Measurements from ENCODE around the gene FOCAD.

FOCAD gene

DNA sequence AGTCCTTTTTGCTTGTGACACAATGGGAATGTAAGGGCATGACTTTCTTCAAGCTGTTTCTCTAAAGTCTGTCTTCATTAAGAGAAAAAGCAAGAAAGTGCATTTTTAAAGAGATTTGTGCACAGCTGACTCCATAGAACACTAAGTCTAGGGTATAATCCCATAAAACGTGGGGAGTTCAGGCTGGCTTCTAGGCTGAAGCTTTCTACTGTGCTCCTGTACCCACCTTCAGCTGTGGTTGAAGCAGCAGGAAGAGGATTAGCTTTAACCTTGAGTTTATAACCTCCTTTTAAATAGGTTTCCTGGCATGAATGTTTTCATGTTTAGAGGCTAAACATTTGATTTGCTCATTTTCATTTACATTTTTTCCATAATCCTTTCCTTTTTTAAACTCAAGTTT lies 220.9 kb downstream of the FOCAD start:
- TF ChIP-seq, protein P1, sequence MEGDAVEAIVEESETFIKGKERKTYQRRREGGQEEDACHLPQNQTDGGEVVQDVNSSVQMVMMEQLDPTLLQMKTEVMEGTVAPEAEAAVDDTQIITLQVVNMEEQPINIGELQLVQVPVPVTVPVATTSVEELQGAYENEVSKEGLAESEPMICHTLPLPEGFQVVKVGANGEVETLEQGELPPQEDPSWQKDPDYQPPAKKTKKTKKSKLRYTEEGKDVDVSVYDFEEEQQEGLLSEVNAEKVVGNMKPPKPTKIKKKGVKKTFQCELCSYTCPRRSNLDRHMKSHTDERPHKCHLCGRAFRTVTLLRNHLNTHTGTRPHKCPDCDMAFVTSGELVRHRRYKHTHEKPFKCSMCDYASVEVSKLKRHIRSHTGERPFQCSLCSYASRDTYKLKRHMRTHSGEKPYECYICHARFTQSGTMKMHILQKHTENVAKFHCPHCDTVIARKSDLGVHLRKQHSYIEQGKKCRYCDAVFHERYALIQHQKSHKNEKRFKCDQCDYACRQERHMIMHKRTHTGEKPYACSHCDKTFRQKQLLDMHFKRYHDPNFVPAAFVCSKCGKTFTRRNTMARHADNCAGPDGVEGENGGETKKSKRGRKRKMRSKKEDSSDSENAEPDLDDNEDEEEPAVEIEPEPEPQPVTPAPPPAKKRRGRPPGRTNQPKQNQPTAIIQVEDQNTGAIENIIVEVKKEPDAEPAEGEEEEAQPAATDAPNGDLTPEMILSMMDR (IDR thresholded peaks at IDR 0.05) = no peak

DNA sequence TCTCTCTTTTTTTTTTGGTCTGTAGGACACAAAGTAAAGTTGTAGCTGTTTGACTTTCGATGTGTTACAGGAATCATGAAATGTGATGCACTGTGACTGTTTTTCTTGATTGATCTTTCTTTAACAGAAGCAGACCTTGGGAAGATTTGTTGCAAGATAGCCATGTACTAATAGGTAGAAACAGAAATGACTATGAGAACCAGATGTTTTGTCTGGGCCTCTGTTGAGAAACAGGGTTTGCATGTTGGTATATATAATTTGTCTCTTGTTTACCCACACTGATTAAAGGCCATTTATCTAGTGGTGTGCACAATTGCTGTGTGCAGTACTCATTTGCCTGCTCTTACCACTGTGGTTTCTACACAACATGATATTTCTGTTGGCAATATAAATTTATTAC lies 222.3 kb downstream of the FOCAD start:
- TF ChIP-seq, protein P1 (IDR thresholded peaks at IDR 0.05) = no peak

DNA sequence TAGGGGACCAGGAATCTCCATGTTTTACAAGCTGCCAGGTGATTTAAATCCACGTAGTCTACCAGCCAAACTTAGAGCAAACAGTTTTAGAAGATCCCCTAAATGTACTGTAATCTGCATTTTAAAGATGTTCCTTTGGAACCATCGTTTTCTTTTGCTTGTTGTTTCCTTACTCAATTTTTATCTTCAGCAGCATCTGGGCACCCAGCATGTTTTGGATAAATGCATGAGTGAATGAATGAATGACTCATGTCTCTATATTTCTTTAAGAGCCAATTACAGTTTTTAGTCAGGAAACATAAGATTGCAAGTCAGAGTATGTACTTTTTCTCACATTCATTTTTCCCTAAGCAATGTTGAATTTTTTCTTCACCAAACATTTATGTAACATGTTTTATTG lies 224.4 kb downstream of the FOCAD start:
- TF ChIP-seq, protein P1 (IDR thresholded peaks at IDR 0.05) = no peak

DNA sequence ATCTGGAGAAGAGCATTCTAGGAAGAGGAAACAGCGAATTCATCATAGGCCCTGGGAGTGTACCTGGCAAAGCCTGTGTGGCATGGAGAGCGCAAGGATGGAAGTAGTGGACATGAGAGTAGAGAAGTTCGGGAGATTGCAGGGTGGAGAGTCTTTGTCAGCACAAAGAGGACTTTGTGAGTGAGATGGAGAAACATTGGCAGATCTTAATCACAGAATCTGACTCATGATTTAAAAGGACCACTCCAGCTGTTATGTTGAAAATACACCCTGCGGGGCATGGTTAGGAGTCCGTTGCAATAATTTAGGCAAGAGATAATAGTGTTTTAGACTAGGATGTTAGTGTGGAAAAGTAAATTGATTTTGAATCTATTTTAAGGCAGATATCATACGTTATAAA lies 230.5 kb downstream of the FOCAD start:
- TF ChIP-seq, protein P1 (IDR thresholded peaks at IDR 0.05) = no peak

DNA sequence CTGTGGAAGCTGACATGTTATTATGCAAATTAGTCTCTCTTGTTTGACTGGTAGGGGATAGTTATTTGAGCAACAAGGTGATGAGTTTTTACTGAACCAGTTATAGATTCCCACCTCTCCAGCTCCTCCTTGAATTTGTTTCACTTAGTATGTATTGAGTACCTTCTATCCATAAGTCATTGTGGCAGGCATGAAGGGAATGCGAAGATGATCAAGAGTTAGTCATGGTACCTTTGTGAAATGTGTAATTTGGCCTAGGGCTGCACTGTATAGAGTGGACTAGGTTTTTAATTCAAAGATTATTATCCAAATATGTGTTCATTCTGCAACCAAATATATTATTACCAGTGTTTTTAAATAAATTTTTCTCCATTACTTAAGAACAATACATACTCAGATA lies 237.3 kb downstream of the FOCAD start:
- TF ChIP-seq, protein P1 (IDR thresholded peaks at IDR 0.05) = no peak

DNA sequence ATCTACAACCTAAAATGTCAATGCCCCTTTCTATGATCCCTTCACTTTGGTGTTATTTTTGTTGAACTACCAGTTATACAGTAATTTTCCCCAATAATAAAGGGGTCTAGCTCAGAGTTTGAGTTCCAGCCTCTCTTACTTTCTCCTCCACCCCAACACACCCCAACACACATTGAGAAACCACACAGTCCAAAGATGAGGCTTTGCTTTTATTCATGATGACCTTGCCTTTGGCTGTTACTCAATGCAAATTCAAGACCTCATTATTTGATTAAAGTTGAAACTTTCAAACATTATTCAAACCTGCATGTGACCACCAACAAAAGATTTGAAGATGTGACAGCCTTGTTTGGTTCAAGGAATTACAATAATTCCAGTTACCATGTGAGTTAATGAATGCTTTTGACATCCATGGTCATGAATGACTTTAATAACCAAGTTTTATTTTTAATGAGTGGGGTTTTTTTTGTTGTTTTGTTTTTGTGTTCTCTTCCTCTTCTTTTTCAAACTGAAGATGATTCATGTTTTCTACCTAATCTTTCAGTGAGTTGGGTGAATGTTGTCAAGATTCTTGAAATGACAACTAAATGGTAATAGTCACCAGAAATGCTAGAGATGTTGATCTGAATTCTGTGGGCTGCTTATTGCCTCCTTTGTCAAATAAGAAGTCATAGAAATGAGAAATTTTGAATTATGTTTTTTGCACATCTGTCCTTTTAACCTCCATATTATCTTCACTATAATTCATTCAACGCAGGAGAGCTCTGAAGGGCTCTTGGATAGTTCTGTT lies 241.4 kb downstream of the FOCAD start:
- TF ChIP-seq, protein P1 (IDR thresholded peaks at IDR 0.05) = no peak

DNA sequence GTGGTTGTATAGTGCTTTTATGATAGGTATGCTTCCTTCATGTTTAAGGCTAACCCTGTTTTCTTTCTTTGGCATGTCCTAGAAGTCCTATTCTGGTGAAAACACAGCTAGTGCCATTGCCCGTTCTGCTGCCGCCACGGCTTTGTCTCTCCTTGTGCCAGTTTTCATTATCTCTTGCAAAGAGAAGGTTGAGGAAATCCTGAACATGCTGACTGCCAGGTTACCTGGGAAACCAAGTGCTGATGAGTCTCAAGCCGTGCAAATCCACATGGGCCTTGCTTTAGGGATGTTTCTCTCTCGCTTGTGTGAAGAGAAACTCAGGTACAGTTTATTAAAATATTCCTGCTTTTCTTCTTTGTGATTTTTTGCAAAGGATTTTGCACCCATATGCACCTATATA lies 245.2 kb downstream of the FOCAD start:
- TF ChIP-seq, protein P1 (IDR thresholded peaks at IDR 0.05) = no peak

DNA sequence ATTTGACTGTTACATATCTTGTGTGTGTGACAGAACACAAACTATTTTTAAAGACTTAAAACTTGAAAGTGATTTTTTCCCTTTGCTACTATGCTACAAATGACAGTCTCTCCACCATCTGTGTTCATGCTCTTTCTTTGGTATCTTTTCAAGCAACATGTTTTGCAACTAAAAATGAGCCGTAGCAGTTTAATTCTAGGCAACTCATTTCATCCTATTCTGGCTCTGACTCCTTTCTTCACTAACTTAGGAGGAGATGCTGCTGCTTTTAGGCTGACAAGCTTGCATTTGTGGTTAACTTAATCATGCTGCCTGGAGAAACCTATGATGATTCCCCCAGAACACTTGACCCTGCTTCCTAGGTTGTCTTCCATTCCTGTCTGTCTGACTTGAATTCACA lies 246.8 kb downstream of the FOCAD start:
- TF ChIP-seq, protein P1 (IDR thresholded peaks at IDR 0.05) = no peak

All from LNCAP (cell line).